ENCODE results near the gene HOXB7.
A peak's percentile ranks its signal among the peaks of the same experiment; 100 is the strongest.

Gene HOXB7

GRCh38 chr17:48608494-48608834 is 2.4 kb downstream of the HOXB7 start:
- DNase-seq, result no peak

GRCh38 chr17:48606892-48607614 is 3.8 kb downstream of the HOXB7 start:
- DNase-seq, result no peak

GRCh38 chr17:48605991-48606891 is 4.6 kb downstream of the HOXB7 start:
- no peak for DNase-seq

DNA sequence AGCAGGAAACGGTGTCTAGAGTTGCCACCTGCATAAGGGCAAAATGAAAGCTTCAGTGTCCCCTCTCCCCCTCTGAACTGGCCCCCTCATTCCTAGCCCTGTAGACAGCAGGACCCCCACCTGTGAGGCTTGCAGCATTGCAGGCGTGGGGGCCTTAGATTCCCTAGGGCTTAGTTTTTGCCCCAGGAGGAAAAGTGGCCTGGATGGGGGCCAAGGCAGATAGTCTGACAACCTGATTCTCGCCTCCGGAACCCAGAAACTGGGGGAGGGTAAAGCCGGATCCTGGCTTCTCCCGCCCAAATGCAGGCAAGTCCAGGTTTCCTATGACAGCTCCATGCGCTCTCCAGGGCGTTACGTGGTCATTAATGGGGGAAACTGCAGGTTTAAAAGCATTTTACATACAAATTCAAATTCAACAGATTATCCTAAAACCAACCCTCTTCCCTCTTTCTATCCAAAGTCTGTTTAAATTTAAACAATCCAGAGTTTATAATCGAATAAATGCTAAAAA is 5.4 kb downstream of the HOXB7 start:
- no peak for DNase-seq

- DNase-seq, result no peak
These were observed 6.0 kb downstream of the HOXB7 start, which contains the start of gene HOXB6 for GRCh38 chr17:48604770-48605329. Gene HOXB6, minus strand, starts transcription at chr17:48604986. Its CDS starts 6,836 bp downstream, at chr17:48598150.

- DNase-seq, result no peak
These were observed 6.7 kb downstream of the HOXB7 start for GRCh38 chr17:48603959-48604769.

GRCh38 chr17:48601539-48602425 is 9.0 kb downstream of the HOXB7 start:
- DNase-seq, result no peak

DNA sequence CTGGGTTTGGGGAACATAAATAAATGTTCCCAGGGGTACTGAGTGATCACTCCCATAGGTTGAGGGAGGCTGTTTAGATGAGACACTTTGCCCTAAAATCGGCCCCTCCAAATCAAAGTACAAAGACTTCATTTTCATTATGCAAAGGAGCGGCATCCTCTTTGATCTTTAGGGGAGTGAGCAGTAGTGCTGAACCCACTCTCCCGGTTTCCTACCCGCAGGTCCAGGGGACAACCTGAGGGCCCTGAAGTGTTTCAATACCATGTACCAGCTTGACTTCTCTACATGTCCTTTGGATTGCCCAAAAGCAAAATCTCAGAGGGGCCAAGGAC is 9.6 kb downstream of the HOXB7 start:
- DNase-seq, result no peak

- DNase-seq, result no peak
These were observed 10.3 kb downstream of the HOXB7 start for GRCh38 chr17:48600244-48601098.

GRCh38 chr17:48599354-48599753 is 11.5 kb downstream of the HOXB7 start:
- no peak for DNase-seq

DNA sequence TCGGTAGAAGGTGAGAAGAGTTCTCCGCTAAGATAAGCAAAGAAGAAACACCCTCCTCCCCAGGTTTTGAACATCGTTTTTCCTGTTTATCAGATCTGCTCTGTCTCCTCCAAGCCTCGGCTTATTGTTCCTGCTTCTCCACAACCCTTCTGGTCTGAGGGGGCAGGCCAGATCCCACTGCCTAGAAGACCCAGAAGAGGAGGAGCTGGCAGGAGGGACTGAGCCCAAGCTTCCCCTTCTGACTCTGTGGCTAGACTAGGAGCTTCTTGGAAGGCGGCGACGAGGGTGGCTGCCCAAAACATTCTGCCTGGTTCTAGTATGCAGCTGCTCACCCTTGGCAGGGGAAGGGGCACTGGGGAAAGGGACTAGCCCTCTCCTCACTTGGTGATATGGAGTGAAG is 12.1 kb downstream of the HOXB7 start:
- DNase-seq, result no peak

DNA sequence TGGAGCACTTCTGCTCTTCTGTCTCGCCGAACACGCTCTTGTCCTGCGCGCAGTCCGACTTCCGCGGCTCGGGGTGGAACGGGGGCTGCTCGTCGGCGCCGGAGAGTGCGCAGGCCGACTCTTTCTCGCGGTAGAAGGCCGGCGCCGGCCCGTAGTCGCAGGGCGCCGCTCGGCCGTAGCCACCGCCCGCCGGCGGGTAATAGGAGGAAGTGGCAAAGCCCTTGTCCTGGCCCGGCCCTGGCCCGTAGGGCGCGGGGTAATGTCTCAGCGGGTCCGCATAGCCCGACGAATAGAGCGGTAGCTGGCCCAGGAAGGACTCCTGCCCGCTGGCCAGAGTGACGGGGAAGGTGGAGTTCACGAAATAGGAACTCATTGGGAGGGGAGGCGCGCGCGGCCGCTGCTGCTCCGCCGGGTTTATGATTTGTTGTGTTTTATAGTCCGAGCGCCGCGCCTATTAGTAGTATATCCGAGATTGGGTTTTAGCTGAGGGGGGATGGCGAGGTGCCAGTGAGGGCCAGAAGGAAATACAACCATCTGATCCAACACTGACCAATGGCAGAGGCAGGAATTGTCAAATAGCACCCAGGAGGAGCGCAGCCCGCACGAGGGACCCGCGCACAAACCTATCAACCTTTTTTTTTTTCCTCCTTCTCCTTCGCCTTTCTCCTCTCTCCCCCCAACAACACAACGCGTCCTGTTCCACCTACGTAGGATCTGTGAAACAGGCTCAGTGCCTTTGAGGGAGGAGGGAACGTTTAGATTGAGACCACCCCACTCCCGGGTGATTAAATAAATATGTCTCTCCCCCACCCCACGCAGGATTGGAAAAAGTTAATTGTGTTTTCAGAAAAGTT is 12.8 kb downstream of the HOXB7 start:
- no peak for DNase-seq

DNA sequence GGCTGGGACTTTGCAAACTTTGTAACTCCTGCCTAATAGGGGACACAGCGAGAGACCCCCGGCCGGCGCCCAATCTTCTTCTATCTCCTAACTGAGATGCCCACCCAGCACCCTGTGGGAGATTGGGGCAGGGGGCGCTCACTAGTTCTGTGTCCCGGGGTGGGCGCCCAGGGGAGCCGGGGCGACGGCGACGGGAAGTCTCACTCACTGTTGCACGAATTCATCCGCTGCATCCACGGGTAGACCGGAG is 13.4 kb downstream of the HOXB7 start:
- DNase-seq, result peak in 1 of 2 donors; percentile 46

GRCh38 chr17:48596735-48597527 is 13.9 kb downstream of the HOXB7 start:
- no peak for DNase-seq

- DNase-seq, result no peak
These were observed 14.7 kb downstream of the HOXB7 start for GRCh38 chr17:48596000-48596734.

DNA sequence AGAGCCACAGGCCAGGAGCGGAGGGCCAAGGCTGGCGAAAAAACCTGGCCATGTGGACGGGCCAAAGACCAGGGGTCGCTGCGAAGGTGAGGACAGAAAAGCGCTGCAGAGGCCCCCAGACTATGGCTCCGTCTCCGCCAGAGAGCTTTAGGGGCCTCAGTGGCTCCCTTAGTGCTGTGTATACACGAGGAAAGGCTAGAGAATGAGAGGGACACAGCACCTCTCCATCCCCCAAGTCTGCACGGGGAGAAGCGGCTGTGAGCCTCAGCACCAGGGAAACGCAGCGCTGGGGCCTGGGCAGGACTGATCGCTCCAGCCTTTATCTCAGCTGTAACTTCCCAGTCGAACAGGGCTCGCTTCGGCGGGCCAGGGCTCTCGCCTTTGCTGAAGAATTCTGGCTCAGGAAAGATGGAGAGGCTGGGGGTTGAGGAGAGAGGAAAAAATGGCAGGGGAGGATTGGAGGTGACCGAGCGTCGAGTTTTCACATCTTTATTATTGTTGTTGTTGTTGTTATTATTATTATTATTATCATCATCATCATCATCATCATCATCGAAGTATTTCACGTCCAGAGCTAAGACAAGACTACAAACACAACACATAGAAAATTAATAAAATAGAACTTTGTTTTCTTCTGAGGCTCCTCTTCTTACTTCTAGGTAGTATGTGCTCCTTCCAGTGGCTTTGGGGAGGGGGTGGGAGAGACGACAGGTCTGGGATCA is 15.4 kb downstream of the HOXB7 start:
- no peak for DNase-seq

DNA sequence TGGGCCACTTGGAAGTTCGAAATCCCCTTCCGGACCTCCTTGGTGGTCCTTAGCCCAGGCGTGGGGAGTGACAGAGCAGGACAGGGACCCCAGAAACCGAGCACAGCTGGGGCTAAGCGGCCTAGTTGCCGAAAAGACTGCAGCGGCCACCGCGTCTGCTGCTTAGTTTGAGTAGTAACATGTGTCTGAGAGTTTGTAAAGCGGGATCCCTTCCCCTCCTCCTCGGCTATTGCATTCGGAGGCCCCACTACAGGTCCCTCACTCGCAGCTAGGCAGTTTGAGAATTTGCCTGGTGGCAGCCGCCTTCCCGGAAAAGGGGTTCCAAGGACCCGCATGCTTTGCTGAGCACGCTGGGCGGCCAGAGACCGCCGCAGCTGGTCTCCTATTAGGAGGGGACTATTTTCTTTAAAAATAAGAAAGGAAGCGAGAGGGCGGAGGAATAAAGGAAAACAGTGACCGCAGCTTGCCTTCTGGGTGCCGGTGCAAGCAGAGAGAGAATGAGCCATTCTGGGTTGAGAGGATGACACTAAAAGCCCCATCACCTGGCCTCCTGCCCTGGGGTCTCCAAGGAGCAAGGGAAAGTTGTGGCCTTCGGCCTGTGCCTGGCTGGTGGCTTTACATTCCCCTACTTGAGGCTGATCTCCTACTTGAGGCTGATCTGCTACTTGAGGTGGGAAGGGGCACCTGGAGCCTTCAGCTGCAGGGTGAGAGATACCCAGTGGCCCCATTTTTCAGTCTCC is 16.1 kb downstream of the HOXB7 start:
- DNase-seq, result no peak
